Measurements from ENCODE around the gene FNTB. TPM values are rescaled to one million over a fixed set of nuclear protein-coding genes. Genes with fewer than 3 reads are reported as not detected.

Gene FNTB
- total RNA-seq, 1 experiment from 2014 or later: 14.2 TPM

GRCh38 chr14:65096323-65097089 lies 109.8 kb downstream of the FNTB start (continued):
- TF ChIP-seq ARID4B (CRISPR knock-in tag; IDR thresholded peaks at IDR 0.05; ENCODE audit: borderline replicate concordance) (no peak), ZNF396 (CRISPR knock-in tag; IDR thresholded peaks at IDR 0.05; ENCODE audit: borderline replicate concordance) (no peak)
- TF ChIP-seq, protein P1, sequence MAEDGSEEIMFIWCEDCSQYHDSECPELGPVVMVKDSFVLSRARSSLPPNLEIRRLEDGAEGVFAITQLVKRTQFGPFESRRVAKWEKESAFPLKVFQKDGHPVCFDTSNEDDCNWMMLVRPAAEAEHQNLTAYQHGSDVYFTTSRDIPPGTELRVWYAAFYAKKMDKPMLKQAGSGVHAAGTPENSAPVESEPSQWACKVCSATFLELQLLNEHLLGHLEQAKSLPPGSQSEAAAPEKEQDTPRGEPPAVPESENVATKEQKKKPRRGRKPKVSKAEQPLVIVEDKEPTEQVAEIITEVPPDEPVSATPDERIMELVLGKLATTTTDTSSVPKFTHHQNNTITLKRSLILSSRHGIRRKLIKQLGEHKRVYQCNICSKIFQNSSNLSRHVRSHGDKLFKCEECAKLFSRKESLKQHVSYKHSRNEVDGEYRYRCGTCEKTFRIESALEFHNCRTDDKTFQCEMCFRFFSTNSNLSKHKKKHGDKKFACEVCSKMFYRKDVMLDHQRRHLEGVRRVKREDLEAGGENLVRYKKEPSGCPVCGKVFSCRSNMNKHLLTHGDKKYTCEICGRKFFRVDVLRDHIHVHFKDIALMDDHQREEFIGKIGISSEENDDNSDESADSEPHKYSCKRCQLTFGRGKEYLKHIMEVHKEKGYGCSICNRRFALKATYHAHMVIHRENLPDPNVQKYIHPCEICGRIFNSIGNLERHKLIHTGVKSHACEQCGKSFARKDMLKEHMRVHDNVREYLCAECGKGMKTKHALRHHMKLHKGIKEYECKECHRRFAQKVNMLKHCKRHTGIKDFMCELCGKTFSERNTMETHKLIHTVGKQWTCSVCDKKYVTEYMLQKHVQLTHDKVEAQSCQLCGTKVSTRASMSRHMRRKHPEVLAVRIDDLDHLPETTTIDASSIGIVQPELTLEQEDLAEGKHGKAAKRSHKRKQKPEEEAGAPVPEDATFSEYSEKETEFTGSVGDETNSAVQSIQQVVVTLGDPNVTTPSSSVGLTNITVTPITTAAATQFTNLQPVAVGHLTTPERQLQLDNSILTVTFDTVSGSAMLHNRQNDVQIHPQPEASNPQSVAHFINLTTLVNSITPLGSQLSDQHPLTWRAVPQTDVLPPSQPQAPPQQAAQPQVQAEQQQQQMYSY (CRISPR knock-in tag; IDR thresholded peaks at IDR 0.05): no peak

- POLR2A ChIA-PET: no interaction called here
- H3K4me1 Mint-ChIP-seq: peaks cover 27% of the 10 kb centered on the region
- no peak for ATAC-seq
- CTCF ChIA-PET: no interaction called here
- H3K9me3 Mint-ChIP-seq: no peaks in the 10 kb centered on the region
- no peaks in the 10 kb centered on the region for H3K27me3 Mint-ChIP-seq (ENCODE audit: low read depth)
- peaks cover 30% of the 10 kb centered on the region for H3K36me3 Mint-ChIP-seq
- TF ChIP-seq ZNF671 (CRISPR knock-in tag; IDR thresholded peaks at IDR 0.05) (no peak), ZNF138 (CRISPR knock-in tag; conservative IDR thresholded peaks at IDR 0.05) (no peak), CDX4 (CRISPR knock-in tag; IDR thresholded peaks at IDR 0.05; ENCODE audit: borderline replicate concordance) (no peak), ATF6 (CRISPR knock-in tag; IDR thresholded peaks at IDR 0.05) (no peak), USF2 (CRISPR knock-in tag; IDR thresholded peaks at IDR 0.05) (no peak)
- TF ChIP-seq, protein P2, sequence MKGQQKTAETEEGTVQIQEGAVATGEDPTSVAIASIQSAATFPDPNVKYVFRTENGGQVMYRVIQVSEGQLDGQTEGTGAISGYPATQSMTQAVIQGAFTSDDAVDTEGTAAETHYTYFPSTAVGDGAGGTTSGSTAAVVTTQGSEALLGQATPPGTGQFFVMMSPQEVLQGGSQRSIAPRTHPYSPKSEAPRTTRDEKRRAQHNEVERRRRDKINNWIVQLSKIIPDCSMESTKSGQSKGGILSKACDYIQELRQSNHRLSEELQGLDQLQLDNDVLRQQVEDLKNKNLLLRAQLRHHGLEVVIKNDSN (CRISPR knock-in tag; IDR thresholded peaks at IDR 0.05): no peak
- no peak overlapping the region for H3K4me3 Mint-ChIP-seq
- DNase-seq (ENCODE audit: low spot score): no peak
- H3K27ac Mint-ChIP-seq: no peak overlapping the region
Observed at GRCh38 chr14:65098586-65098985, 111.9 kb downstream of the FNTB start.
